Measurements from ENCODE around the gene CDC20.

Gene CDC20

DNA sequence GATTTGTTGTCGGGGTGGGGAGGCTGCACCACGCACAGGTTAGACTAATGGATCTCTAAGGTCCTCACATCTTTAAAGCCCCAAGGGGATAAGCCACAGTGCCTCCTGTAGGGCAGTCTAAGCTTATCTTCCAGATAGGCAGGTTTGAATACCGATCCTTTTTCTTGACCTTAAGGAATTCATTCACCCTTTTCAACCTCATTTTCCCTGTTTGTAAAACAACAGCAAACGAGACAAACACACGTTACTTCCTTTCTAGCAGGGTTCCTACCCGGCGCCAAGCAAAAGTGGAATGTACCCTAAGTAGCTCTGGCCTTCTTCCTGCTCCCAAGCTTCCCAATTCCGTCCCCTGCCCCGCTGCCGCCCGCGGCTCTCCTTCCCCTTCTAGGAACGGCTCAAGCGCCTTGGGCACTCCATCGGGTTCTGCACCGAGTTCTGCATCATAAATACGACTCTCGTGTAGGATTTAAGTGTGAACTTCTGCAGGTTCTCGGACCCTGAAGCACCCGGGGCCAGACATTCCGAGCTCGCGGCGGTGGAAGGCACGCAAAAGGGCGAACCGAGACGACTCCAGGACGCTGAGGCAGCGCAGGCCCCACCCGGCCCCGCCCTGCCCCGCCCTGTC, 548 bp upstream of the CDC20 start:
- DNase-seq (ENCODE audit: extremely low spot score): no peak
- ChIA-PET CTCF (interaction anchor here (0.6 to 1.3 kb wide), 6 partner anchors 8 to 130 kb away, joined by 3 to 8 read pairs (median 4); partner anchors contain the start of gene ELOVL1), POLR2A (interaction anchor here (0.6 to 3.0 kb wide), 20 partner anchors 9 to 429 kb away, joined by 3 to 41 read pairs (median 4); partner anchors contain the start of genes C1orf210, ELOVL1, HYI and KDM4A)
- TF ChIP-seq BHLHE40 (IDR thresholded peaks at IDR 0.05; ENCODE audit: borderline replicate concordance) (no peak), TARDBP (IDR thresholded peaks at IDR 0.05) (no peak), ZNF384 (IDR thresholded peaks at IDR 0.05) (no peak), NFRKB (IDR thresholded peaks at IDR 0.05) (no peak), SUZ12 (IDR thresholded peaks at IDR 0.05) (no peak), LEF1 (IDR thresholded peaks at IDR 0.05; ENCODE audit: borderline replicate concordance) (no peak), FOXA1 (IDR thresholded peaks at IDR 0.05) (no peak), HDGF (IDR thresholded peaks at IDR 0.05; ENCODE audit: borderline replicate concordance) (no peak), FOXK2 (IDR thresholded peaks at IDR 0.05) (no peak), SP1 (IDR thresholded peaks at IDR 0.05) (no peak), FOXM1 (IDR thresholded peaks at IDR 0.05; ENCODE audit: borderline replicate concordance) (no peak), ARNT (IDR thresholded peaks at IDR 0.05) (no peak), L3MBTL2 (conservative IDR thresholded peaks at IDR 0.05) (no peak), CTBP1 (IDR thresholded peaks at IDR 0.05; ENCODE audit: borderline replicate concordance) (no peak), ELF4 (IDR thresholded peaks at IDR 0.05) (no peak)
- TF ChIP-seq, protein P1, sequence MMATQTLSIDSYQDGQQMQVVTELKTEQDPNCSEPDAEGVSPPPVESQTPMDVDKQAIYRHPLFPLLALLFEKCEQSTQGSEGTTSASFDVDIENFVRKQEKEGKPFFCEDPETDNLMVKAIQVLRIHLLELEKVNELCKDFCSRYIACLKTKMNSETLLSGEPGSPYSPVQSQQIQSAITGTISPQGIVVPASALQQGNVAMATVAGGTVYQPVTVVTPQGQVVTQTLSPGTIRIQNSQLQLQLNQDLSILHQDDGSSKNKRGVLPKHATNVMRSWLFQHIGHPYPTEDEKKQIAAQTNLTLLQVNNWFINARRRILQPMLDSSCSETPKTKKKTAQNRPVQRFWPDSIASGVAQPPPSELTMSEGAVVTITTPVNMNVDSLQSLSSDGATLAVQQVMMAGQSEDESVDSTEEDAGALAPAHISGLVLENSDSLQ (IDR thresholded peaks at IDR 0.05): no peak

DNA sequence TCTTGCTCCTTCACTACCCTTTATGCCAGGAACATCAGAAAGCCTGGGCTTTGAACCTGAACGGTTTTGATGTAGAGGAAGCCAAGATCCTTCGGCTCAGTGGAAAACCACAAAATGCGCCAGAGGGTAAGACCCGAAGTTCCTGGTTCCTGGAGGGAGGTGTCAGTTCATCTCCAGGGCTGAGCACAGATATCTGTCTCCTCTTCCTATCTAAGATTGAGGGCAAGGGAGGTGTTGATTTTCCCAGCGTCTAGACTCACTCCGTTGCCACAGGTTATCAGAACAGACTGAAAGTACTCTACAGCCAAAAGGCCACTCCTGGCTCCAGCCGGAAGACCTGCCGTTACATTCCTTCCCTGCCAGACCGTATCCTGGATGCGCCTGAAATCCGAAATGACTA, 915 bp downstream of the CDC20 start:
- no peak for TF ChIP-seq ARNT (IDR thresholded peaks at IDR 0.05)
- no peak for TF ChIP-seq BHLHE40 (IDR thresholded peaks at IDR 0.05; ENCODE audit: borderline replicate concordance)
- no peak for TF ChIP-seq L3MBTL2 (conservative IDR thresholded peaks at IDR 0.05)
- TF ChIP-seq HDGF (IDR thresholded peaks at IDR 0.05; ENCODE audit: borderline replicate concordance): no peak
- TF ChIP-seq LEF1 (IDR thresholded peaks at IDR 0.05; ENCODE audit: borderline replicate concordance): no peak
- no peak for TF ChIP-seq SUZ12 (IDR thresholded peaks at IDR 0.05)
- no peak for TF ChIP-seq NFRKB (IDR thresholded peaks at IDR 0.05)
- TF ChIP-seq FOXK2 (IDR thresholded peaks at IDR 0.05): no peak
- no peak for TF ChIP-seq CTBP1 (IDR thresholded peaks at IDR 0.05; ENCODE audit: borderline replicate concordance)
- TF ChIP-seq ZNF384 (IDR thresholded peaks at IDR 0.05): no peak
- TF ChIP-seq SP1 (IDR thresholded peaks at IDR 0.05): no peak
- TF ChIP-seq TARDBP (IDR thresholded peaks at IDR 0.05): no peak
- no peak for TF ChIP-seq FOXM1 (IDR thresholded peaks at IDR 0.05; ENCODE audit: borderline replicate concordance)
- no peak for TF ChIP-seq FOXA1 (IDR thresholded peaks at IDR 0.05)
- TF ChIP-seq, protein P1 (IDR thresholded peaks at IDR 0.05): no peak
- no peak for TF ChIP-seq ELF4 (IDR thresholded peaks at IDR 0.05)
- ChIA-PET CTCF (interaction anchor here (0.6 kb wide), 1 partner anchor 11 kb away, joined by 3 read pairs; no protein-coding TSS in a partner anchor), POLR2A (interaction anchor here (1.6 kb wide), 1 partner anchor 11 kb away, joined by 9 read pairs; no protein-coding TSS in a partner anchor)
- no peak for DNase-seq (ENCODE audit: extremely low spot score)

DNA sequence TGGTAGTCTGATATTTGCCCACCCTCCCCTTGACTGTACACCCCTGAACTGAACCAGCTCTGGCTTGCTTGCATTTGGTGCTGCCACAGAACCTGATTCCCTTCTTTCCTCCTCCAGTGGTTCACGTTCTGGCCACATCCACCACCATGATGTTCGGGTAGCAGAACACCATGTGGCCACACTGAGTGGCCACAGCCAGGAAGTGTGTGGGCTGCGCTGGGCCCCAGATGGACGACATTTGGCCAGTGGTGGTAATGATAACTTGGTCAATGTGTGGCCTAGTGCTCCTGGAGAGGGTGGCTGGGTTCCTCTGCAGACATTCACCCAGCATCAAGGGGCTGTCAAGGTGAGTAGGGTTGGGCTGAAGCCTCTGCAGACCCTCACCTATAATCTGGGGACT, 1.8 kb downstream of the CDC20 start:
- TF ChIP-seq FOXM1 (IDR thresholded peaks at IDR 0.05; ENCODE audit: borderline replicate concordance) (no peak), BHLHE40 (IDR thresholded peaks at IDR 0.05; ENCODE audit: borderline replicate concordance) (no peak), TARDBP (IDR thresholded peaks at IDR 0.05) (no peak), FOXA1 (IDR thresholded peaks at IDR 0.05) (no peak), SUZ12 (IDR thresholded peaks at IDR 0.05) (no peak), L3MBTL2 (conservative IDR thresholded peaks at IDR 0.05) (no peak), ELF4 (IDR thresholded peaks at IDR 0.05) (no peak), SP1 (IDR thresholded peaks at IDR 0.05) (no peak), FOXK2 (IDR thresholded peaks at IDR 0.05) (no peak), CTBP1 (IDR thresholded peaks at IDR 0.05; ENCODE audit: borderline replicate concordance) (no peak), HDGF (IDR thresholded peaks at IDR 0.05; ENCODE audit: borderline replicate concordance) (no peak), NFRKB (IDR thresholded peaks at IDR 0.05) (no peak), ARNT (IDR thresholded peaks at IDR 0.05) (no peak), ZNF384 (IDR thresholded peaks at IDR 0.05) (no peak), LEF1 (IDR thresholded peaks at IDR 0.05; ENCODE audit: borderline replicate concordance) (no peak)
- TF ChIP-seq, protein P1 (IDR thresholded peaks at IDR 0.05): no peak
- DNase-seq (ENCODE audit: extremely low spot score): no peak
- POLR2A ChIA-PET: interaction anchor here (1.6 kb wide), 1 partner anchor 12 kb away, joined by 9 read pairs; no protein-coding TSS in a partner anchor
- CTCF ChIA-PET: interaction anchor here (0.6 kb wide), 1 partner anchor 10 kb away, joined by 3 read pairs; no protein-coding TSS in a partner anchor

DNA sequence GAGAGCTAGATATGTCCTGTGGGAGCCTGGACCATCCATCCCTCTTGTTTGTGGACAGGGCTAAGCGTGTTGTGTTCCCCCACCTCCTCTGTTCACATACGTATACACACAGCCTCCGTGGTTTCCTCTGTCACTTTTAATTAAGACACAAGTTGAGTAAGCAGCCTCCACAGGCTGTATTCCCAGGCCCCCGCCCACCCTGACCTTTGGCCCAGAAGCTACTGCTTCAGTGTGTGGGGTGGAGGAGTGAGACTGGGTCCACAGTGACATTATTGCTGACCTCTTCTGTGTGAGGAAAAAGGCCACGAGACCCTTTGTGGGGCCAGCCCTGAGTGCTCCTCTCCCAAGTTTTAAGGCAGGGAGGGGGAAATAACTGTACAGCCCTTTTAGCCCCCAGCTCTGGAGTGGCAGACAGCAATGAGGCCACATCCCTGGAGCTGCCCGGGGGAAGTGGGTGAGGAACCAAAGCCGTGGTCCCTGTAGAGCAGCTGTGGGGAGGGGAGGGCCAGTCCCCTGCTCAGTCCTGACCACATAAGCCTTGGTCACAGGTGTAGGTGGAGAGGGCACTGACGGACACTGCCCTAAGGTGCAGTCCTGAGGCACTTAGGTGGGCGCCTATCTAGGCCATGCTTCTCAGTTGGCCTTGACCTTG, 4.6 kb downstream of the CDC20 start:
- CTCF ChIA-PET: no interaction called here
- DNase-seq (ENCODE audit: extremely low spot score): no peak
- POLR2A ChIA-PET: no interaction called here
- TF ChIP-seq TARDBP (IDR thresholded peaks at IDR 0.05): no peak
- no peak for TF ChIP-seq SP1 (IDR thresholded peaks at IDR 0.05)
- no peak for TF ChIP-seq FOXM1 (IDR thresholded peaks at IDR 0.05; ENCODE audit: borderline replicate concordance)
- TF ChIP-seq CTBP1 (IDR thresholded peaks at IDR 0.05; ENCODE audit: borderline replicate concordance): no peak
- TF ChIP-seq FOXA1 (IDR thresholded peaks at IDR 0.05): no peak
- no peak for TF ChIP-seq ARNT (IDR thresholded peaks at IDR 0.05)
- TF ChIP-seq HDGF (IDR thresholded peaks at IDR 0.05; ENCODE audit: borderline replicate concordance): no peak
- TF ChIP-seq BHLHE40 (IDR thresholded peaks at IDR 0.05; ENCODE audit: borderline replicate concordance): no peak
- no peak for TF ChIP-seq ZNF384 (IDR thresholded peaks at IDR 0.05)
- no peak for TF ChIP-seq NFRKB (IDR thresholded peaks at IDR 0.05)
- no peak for TF ChIP-seq FOXK2 (IDR thresholded peaks at IDR 0.05)
- TF ChIP-seq ELF4 (IDR thresholded peaks at IDR 0.05): no peak
- no peak for TF ChIP-seq SUZ12 (IDR thresholded peaks at IDR 0.05)
- TF ChIP-seq, protein P1 (IDR thresholded peaks at IDR 0.05): no peak
- TF ChIP-seq L3MBTL2 (conservative IDR thresholded peaks at IDR 0.05): no peak
- TF ChIP-seq LEF1 (IDR thresholded peaks at IDR 0.05; ENCODE audit: borderline replicate concordance): no peak
